Nephron progenitor cell (in vitro differentiated cells): ENCODE measurements around the gene ABR.
A peak's percentile ranks its signal among the peaks of the same experiment; 100 is the strongest.

Experiments used
- DNase-seq: peaks from one replicate; pipeline ENCODE4 v3.0.0; 2021
- H3K27ac Mint-ChIP-seq: 2 replicates; pipeline ENCODE4 v1.8.0; 2021; ENCODE audit warnings: mild to moderate bottlenecking, moderate library complexity, mixed read lengths
- H3K27me3 Mint-ChIP-seq: 2 replicates; pipeline ENCODE4 v1.8.0; 2021; ENCODE audit warnings: mild to moderate bottlenecking, low read depth, mixed read lengths; ENCODE audit not compliant: poor library complexity
- H3K36me3 Mint-ChIP-seq: 2 replicates; pipeline ENCODE4 v1.8.0; 2021; ENCODE audit warnings: low read depth, mixed read lengths
- H3K4me1 Mint-ChIP-seq: 2 replicates; pipeline ENCODE4 v1.8.0; 2021; ENCODE audit warnings: mixed read lengths
- H3K4me3 Mint-ChIP-seq: 2 replicates; pipeline ENCODE4 v1.8.0; 2021; ENCODE audit warnings: mild to moderate bottlenecking, moderate library complexity, mixed read lengths
- H3K9me3 Mint-ChIP-seq: 2 replicates; pipeline ENCODE4 v1.8.0; 2021; ENCODE audit warnings: mild to moderate bottlenecking, moderate library complexity, mixed read lengths
- CTCF ChIP-seq: fragments of 200-600 bp; sonication (generic); IDR thresholded peaks from 2 replicates; pipeline ENCODE4 v1.5.0; 2021; ENCODE audit warnings: antibody characterized with exemption

Gene ABR

GRCh38 chr17:953767-954166, 226.0 kb downstream of the ABR start:
- peaks cover 3% of the 10 kb centered on the region for H3K27me3 Mint-ChIP-seq

More at GRCh38 chr17:953767-954166, 226.0 kb downstream of the ABR start:
- no peak for DNase-seq
- no peak for TF ChIP-seq CTCF
- Mint-ChIP-seq H3K4me1 (peaks cover 64% of the 10 kb centered on the region), H3K9me3 (peaks cover 7% of the 10 kb centered on the region), H3K27ac (peak overlapping the region; percentile 97), H3K36me3 (peaks cover 32% of the 10 kb centered on the region), H3K4me3 (no peak overlapping the region)
